Measurements from ENCODE around the gene CCDC15.

CCDC15 gene

DNA sequence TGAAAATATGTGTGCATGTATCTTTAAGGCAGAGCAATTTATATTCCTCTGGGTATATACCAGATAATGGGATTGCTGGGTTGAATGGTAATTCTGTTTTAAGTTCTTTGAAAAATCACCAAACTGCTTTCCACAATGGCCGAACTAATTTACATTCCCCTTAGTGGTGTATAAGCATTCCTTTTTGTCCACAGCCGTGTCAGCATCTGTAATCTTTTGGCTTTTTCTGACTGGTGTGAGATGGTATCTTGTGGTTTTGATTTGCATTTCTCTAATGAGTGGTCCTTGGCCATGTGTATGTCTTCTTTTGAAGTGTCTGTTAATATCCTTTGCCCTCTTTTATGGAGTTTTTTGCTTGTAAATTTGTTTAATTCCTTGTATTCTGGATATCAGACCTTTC is 24.3 kb downstream of the CCDC15 start:
- Histone ChIP-seq H3K9me3 (no peaks in the 10 kb centered on the region; the same call in 1 of the 2 replicates), H3K4me1 (no peaks in the 10 kb centered on the region), H3K36me3 (no peaks in the 10 kb centered on the region), H3K4me3 (ENCODE audit: low read depth, low read length) (no peak overlapping the region), H3K27me3 (no peaks in the 10 kb centered on the region)
- TF ChIP-seq, protein P1, sequence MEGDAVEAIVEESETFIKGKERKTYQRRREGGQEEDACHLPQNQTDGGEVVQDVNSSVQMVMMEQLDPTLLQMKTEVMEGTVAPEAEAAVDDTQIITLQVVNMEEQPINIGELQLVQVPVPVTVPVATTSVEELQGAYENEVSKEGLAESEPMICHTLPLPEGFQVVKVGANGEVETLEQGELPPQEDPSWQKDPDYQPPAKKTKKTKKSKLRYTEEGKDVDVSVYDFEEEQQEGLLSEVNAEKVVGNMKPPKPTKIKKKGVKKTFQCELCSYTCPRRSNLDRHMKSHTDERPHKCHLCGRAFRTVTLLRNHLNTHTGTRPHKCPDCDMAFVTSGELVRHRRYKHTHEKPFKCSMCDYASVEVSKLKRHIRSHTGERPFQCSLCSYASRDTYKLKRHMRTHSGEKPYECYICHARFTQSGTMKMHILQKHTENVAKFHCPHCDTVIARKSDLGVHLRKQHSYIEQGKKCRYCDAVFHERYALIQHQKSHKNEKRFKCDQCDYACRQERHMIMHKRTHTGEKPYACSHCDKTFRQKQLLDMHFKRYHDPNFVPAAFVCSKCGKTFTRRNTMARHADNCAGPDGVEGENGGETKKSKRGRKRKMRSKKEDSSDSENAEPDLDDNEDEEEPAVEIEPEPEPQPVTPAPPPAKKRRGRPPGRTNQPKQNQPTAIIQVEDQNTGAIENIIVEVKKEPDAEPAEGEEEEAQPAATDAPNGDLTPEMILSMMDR (IDR thresholded peaks at IDR 0.05; ENCODE audit: low read depth, low read length), result no peak
- no peak for DNase-seq

DNA sequence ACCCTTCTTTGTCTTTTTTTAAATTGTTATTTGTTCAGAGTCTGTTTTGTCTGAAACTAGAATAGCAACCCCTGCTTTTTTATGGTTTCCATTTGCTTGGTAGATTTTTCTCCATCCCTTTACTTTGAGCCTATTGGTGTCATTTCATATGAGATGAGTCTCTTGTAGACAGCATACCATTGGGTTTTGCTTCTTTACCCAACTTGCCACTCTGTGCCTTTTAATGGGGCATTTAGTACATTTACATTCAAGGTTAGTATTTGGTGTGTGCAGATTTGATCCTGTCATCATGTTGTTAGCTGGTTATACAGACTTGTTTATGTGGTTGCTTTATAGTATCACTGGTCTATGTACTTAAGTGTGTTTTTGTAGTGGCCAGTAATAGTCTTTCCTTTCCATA is 28.0 kb downstream of the CCDC15 start:
- Histone ChIP-seq H3K9me3 (no peaks in the 10 kb centered on the region; the same call in 1 of the 2 replicates), H3K36me3 (no peaks in the 10 kb centered on the region), H3K4me1 (no peaks in the 10 kb centered on the region), H3K27me3 (no peaks in the 10 kb centered on the region), H3K4me3 (ENCODE audit: low read depth, low read length) (no peak overlapping the region)
- DNase-seq, result no peak
- TF ChIP-seq, protein P1 (IDR thresholded peaks at IDR 0.05; ENCODE audit: low read depth, low read length), result no peak

DNA sequence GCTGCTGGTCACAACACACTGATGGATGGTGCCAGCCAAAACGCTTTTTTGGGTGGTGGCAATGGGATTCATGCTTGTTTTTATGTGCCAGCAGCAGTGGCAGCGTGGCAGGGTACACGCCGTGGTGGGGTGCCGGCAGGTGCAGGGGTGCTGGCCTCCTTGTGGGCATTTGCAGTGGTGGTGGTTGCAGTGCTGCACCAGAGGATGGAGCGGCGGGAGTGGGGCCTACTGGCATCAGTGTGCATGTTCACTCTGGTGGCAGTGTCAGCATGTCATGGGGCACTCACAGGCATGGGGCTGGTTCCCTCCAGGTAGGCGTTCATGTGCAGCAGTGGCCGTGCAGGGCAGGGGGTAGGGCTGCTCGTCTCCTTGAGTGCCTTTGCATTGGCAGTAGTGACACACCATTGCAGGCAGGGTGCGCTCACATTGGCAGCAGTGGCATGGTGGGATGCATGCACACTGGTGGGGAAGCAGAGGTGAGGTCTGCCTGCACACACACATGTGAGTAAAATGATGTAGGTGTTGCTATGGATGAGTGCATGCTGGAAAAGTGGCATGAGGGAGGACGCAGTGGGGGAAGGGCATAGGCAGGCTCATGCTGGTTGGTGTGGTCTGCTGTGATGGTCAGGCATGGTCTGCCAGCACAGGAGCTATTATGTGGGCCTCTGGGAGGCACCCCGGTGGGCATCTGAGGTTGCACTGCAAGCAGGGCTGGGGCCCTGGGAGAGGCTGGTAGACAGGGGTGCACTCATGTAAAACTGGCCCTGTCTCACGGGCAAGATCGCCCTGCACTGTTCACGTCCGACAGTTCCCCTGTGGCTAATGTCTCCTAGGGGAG is 29.9 kb downstream of the CCDC15 start:
- Histone ChIP-seq H3K9me3 (no peaks in the 10 kb centered on the region; the same call in 1 of the 2 replicates), H3K4me1 (no peaks in the 10 kb centered on the region), H3K36me3 (no peaks in the 10 kb centered on the region), H3K4me3 (ENCODE audit: low read depth, low read length) (no peak overlapping the region), H3K27me3 (no peaks in the 10 kb centered on the region)
- TF ChIP-seq, protein P1 (IDR thresholded peaks at IDR 0.05; ENCODE audit: low read depth, low read length), result no peak
- DNase-seq, result no peak

DNA sequence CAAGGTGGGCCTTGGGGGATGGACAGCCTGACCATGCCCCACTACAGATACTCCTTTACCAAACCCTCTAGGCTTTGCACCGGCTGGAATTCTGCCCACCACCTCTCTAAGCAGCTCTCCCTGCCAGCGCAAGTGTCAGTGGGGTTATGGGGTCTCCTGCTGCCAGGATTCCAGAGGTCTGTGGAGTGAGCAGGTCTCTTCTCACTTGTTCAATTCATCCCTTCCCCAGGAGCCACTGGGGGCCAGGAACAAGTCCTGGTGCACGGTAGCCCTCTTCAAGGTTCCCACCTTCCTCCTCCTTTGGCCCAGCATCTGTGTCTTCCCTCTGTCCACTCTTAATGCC is 30.5 kb downstream of the CCDC15 start:
- Histone ChIP-seq H3K4me1 (no peaks in the 10 kb centered on the region), H3K9me3 (no peaks in the 10 kb centered on the region; the same call in 1 of the 2 replicates), H3K36me3 (no peaks in the 10 kb centered on the region), H3K27me3 (no peaks in the 10 kb centered on the region), H3K4me3 (ENCODE audit: low read depth, low read length) (no peak overlapping the region)
- no peak for DNase-seq
- TF ChIP-seq, protein P1 (IDR thresholded peaks at IDR 0.05; ENCODE audit: low read depth, low read length), result no peak

DNA sequence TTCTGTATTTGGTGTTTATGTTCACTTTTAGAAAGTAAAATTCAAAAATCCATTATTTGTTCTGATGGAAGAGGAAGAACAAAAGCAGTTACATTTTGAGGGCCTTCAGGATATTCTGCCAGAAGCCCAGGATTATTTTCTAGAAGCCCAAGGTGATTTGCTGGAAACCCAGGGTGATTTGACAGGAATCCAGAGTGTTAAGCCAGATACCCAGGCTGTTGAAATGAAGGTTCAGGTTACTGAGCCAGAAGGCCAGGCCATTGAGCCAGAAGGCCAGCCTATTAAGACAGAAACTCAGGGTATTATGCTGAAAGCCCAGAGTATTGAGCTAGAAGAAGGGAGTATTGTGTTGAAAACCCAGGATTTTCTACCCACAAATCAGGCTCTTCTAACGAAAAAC is 33.1 kb downstream of the CCDC15 start:
- TF ChIP-seq, protein P1 (IDR thresholded peaks at IDR 0.05; ENCODE audit: low read depth, low read length), result no peak
- Histone ChIP-seq H3K4me3 (ENCODE audit: low read depth, low read length) (no peak overlapping the region), H3K4me1 (no peaks in the 10 kb centered on the region), H3K9me3 (no peaks in the 10 kb centered on the region; the same call in 1 of the 2 replicates), H3K27me3 (no peaks in the 10 kb centered on the region), H3K36me3 (no peaks in the 10 kb centered on the region)
- DNase-seq, result no peak

DNA sequence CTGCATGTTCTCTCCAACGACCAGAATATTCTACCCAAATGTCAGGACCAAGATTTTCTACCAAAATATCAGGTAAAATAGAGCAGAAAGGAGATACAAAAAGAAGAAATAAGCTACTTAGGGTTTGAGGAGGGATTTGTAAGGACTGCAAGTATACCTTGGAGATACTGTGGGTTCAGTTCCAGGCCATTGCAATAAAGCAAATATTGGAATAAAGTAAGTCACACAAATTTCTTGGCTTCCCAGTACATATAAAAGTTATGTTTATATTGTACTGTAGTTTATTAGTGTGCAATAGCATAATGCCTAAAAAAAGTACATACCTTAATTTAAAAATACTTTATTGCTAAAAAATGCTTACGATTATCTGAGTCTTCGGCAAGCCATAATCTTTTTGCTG is 34.1 kb downstream of the CCDC15 start:
- Histone ChIP-seq H3K27me3 (no peaks in the 10 kb centered on the region), H3K4me1 (no peaks in the 10 kb centered on the region), H3K36me3 (no peaks in the 10 kb centered on the region), H3K9me3 (no peaks in the 10 kb centered on the region), H3K4me3 (ENCODE audit: low read depth, low read length) (no peak overlapping the region)
- TF ChIP-seq, protein P1 (IDR thresholded peaks at IDR 0.05; ENCODE audit: low read depth, low read length), result no peak
- no peak for DNase-seq

Data from BE2C (cell line).